A673 (cell line): ENCODE results near the gene HCFC2.

Source experiments
- CTCF ChIP-seq: fragments of 300-800, 200-600 bp; sonication (generic); conservative IDR thresholded peaks from 2 replicates; pipeline ENCODE4 v1.5.1; 2017; ENCODE audit warnings: low read depth, mild to moderate bottlenecking, antibody characterized with exemption, low read length, moderate library complexity, mixed read lengths
- EZH2 ChIP-seq: fragments of 200-600 bp; sonication (generic); IDR thresholded peaks from 2 replicates; pipeline ENCODE4 v1.6.1; 2017; ENCODE audit warnings: borderline replicate concordance, low read depth, mild to moderate bottlenecking, mixed read lengths, antibody characterized with exemption, low read length; ENCODE audit not compliant: poor library complexity, severe bottlenecking

GRCh38 chr12:104048162-104048561, 16.2 kb upstream of the HCFC2 start:
- TF ChIP-seq CTCF = no peak
- TF ChIP-seq EZH2 = no peak
